HTERT RPE-1 (cell line): ENCODE data around the gene PPP1CA.
"Not testable (repeated sequence)": the region's sequence is repeated elsewhere in the genome, so short reads cannot be mapped to it uniquely, and the experiment has no call there.

ENCODE experiments used
- in situ Hi-C: fragments of 300-500 bp; cut with MboI; formaldehyde crosslinking; loops from 4 replicates; pipeline ENCODE4 v1.14.3; 2020; ENCODE audit warnings: low sequenced_read_pairs

PPP1CA gene

DNA sequence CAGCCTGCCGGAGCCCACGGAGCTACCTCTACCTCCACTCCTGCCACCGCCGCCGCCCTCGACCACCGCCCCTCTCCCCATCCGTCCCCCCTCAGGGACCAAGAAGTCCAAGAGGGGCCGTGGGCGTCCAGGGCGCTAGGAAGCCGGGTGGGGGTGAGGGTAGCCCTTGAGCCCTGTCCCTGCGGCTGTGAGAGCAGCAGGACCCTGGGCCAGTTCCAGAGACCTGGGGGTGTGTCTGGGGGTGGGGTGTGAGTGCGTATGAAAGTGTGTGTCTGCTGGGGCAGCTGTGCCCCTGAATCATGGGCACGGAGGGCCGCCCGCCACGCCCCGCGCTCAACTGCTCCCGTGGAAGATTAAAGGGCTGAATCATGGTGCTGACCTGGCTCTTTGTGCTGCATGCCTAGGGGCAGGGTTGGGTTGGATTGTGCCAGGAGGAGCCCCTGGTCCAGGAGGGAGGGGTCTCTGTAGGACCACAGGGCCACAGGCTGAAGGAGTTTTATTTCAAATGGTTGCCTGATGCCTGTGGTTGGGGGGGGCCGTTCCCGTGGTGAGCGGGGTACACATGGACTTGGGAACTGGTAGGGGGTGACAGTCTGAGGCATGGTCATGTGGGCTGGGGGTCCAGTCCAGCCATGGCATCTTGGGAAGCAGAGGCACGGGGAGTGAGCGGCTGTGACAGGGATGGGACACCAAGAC lies 33.5 kb upstream of the PPP1CA start:
- in situ Hi-C loops: no loop called here

DNA sequence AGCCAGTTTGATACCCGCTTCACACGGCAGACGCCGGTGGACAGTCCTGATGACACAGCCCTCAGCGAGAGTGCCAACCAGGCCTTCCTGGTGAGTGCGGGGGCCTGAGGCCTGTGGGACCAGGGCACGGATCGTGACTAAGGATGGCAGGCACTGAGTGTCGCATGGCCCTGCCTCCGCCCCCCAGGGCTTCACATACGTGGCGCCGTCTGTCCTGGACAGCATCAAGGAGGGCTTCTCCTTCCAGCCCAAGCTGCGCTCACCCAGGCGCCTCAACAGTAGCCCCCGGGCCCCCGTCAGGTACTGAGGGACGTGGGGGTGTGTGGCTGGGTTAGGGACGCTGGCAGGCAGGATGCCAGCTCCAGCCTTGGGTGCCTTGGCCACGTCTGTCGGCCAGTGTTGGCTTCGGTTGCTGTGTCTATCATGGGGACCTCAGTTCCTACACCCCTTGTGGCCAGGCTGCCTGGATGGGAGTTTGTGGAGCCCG lies 32.8 kb upstream of the PPP1CA start:
- in situ Hi-C loops: no loop called here

DNA sequence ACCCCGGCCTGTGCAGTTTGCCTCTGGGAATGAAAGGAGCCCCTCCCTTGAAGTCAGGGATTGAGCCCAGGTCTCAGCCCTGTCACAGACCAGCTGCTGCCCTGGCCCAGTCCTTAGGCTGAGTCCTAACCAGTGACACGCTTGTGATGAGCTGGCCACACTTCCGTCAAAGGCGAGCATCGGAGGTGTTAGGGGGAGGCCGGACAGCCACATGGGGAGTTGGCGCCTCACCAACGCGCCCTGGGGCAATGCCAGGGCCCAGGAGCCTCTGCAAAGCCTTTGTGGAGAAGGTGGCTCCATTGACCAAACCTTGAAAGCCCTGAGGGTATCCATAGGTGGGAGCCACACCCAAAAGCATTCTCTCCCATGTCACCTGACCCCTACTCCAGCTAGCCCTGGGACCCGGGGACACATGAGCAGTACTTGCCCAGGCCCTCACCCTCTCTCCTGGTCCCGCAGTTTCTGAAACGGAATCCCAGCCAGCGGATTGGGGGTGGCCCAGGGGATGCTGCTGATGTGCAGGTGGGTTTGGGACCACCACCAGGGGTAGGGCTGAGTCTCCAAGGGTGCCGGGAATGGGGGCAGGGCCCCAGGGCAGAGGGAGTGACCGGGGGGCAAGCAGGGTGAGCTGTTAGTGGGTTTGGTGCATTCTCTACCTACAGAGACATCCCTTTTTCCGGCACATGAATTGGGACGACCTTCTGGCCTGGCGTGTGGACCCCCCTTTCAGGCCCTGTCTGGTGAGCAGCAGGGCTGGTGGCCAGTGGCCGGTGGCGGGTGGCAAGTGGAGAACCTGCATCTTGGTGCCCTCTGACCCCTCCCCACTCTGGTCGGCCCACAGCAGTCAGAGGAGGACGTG lies 32.1 kb upstream of the PPP1CA start:
- in situ Hi-C loops: no loop called here

DNA sequence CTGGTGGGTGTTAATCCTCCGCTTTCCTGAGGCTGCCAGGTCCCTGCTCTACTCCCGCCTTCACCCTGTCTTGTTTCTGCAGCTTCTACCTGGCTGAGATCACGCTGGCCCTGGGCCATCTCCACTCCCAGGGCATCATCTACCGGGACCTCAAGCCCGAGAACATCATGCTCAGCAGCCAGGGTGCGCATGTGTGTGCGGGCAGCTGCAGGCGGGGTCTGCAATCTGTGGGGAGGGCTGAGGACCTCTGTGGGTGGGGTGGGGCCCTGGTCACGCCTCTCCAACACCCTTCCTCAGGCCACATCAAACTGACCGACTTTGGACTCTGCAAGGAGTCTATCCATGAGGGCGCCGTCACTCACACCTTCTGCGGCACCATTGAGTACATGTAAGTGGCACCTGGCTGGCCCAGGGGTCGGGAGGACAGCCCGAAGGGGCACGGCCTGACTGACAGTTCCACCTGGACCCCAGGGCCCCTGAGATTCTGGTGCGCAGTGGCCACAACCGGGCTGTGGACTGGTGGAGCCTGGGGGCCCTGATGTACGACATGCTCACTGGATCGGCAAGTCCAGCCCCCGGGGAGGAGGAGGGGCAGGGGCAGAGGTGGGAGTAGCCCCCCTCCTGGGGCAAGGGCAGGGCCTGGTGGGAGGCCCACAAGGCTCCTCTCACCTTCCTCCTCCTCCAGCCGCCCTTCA lies 31.1 kb upstream of the PPP1CA start:
- in situ Hi-C loops: no loop called here

DNA sequence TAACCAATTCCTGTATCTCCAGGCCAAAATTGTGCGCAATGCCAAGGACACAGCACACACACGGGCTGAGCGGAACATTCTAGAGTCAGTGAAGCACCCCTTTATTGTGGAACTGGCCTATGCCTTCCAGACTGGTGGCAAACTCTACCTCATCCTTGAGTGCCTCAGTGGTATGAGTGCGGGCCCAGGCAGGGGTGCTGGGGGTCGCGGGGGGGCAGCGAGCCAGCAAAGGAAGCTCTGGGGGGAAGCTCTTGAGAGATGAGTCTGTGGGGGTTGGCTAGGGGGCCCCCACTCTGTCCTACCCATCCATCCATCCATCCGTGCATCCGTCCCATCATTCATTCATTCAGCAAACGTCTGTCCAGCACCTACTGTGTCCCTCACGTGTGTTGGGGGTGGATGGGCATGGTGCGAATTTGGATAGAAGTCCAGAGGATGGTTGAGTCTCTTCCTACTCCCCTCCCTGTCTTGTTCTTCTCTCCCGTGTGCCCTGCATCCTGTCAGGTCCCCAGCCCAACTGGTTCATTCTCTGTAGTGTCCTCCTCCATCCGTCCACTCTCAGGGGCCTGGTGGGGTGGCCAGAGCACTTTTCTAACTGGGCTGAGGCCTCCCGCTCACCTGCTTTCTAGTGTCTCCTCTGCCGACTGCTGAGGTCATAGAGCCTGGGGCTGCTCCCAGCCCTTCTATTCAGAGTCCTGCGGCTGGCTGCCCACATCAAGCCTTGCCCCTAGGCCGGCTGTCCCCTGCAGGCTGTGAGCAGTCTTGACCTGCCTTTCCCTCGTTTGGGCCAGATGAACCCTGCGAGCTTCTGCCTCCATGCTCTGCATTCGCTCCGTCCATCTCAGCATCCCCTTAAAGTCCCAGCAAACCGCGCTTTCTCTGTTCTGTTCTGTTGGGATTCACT lies 29.9 kb upstream of the PPP1CA start:
- in situ Hi-C loops: no loop called here

DNA sequence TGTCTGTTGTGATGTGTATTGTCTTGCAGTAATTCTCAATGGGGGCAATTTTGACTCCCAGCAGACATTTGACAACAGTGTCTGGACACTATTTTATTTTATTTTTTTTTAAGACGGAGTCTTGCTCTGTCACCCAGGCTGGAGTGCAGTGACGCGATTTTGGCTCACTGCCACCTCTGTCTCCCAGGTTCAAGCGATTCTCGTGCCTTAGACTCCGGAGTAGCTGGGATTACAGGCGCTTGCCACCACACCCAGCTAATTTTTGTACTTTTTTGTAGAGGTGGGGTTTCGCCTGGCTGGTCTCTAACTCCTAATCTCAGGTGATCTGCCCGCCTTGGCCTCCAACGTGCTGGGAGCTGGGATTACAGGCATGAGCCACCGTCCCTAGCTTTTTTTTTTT lies 28.1 kb upstream of the PPP1CA start:
- in situ Hi-C loops: no loop called here

DNA sequence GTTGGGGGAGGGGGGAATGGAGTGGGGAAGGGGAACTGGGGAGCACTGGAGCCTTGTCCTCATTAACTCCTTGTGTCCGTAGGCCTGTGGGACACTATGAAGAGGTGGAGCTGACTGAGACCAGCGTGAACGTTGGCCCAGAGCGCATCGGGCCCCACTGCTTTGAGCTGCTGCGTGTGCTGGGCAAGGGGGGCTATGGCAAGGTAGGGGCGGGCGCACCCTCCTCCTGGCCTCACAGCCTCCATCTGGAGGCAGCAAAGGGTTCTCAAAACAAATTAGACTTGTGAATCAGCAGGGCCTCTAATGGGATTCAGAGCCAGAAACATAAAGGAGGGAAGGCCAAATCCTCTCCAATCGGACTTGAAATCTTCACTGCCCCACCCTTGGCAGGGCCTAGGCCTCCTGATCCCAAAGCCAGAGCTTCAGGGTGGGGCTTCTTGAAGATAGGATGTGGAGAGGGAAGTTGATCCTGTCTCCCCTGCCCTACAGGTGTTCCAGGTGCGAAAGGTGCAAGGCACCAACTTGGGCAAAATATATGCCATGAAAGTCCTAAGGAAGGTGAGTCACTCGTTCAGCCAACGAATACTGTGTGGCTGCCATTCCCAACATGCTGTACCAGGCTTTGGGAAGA lies 27.5 kb upstream of the PPP1CA start:
- in situ Hi-C loops: no loop called here

DNA sequence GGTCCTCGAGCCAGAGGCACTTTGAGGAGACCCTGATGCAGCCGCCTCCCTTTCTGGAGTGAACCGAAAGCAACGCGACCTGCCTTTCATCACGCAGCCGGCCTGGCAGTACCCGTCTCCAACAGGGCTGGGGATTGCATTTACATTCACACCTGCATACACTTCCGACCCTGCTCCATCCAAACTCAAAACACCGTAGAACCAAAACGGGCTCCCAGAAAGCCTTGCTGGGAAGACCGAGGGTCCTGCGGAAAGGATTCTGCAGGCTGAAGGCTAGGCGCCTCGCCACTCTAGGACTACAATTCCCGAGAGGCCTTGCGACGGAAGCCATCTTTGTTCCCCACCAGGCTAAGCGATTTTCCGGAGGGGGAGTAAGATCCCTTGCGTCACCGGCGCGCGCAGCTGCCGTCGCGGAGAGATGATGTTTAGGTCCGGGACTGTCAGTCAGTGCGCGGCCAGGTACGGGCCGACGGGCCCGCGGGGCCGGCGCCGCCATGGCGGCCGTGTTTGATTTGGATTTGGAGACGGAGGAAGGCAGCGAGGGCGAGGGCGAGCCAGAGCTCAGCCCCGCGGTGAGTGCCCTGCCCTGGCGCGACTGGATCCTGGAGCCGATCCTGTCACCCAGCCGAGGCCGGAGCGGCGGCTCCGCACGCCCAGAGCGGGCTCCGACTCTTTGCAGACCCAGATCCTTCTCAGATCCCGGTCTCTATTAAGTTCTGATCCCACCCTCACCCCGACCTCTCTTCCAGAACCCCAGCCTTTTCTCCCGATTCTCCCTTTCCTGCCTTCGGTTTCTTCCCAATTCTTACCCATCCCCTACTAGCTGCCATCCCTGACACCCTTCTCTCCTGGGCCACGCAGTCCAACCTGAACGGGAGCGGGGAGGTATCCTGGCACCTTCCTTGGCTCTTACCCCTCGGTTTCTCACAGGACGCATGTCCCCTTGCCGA lies 26.7 kb upstream of the PPP1CA start, which contains the start of gene RPS6KB2:
Gene RPS6KB2 (plus strand): TSS at position 443 of the 950 bp plus-strand sequence. CDS start 52 bp downstream, at position 495.
- in situ Hi-C loops: no loop called here

DNA sequence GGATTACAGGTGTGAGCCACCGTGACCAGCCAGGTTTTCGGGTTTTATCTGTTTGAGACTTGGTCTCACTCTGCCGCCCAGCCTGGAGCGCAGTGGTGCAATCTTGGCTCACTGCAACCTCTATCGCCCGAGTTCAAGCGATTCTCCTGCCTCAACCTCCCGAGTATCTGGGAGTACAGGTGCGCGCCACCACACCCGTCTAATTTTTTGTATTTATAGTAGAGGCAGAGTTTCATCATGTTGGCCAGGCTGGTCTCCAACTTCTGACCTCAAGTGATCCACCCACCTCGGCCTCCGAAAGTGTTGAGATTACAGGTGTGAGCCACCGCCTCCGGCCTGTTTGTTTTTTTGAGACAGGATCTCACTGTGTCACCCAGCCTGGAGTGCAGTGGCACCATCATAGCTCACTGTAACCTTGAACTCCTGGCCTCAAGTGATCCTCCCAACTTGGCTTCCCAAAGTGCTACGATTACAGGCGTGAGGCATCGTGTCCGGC lies 25.8 kb upstream of the PPP1CA start:
- in situ Hi-C loops: not testable (repeated sequence)

DNA sequence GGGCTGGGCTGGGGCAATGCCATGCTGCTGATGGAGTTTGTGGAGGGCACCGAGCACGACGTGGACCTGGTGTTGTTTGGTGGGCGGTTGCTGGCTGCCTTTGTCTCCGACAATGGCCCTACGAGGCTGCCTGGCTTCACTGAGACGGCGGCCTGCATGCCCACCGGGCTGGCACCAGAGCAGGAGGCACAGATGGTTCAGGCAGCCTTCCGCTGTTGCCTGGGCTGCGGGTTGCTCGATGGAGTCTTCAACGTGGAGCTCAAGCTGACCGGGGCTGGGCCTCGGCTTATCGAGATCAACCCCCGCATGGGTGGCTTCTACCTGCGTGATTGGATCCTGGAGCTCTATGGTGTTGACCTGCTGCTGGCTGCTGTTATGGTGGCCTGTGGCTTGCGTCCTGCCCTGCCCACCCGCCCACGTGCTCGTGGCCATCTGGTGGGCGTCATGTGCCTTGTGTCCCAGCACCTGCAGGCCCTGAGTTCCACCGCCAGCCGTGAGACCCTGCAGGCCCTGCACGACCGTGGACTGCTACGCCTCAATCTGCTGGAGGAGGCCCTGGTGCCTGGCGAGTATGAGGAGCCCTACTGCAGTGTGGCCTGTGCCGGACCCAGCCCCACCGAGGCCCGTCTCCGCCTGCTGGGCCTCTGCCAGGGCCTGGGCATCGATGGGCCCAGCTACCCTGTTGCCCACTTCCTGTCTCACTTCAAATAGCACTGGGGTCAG lies 22.4 kb upstream of the PPP1CA start:
- in situ Hi-C loops: no loop called here

DNA sequence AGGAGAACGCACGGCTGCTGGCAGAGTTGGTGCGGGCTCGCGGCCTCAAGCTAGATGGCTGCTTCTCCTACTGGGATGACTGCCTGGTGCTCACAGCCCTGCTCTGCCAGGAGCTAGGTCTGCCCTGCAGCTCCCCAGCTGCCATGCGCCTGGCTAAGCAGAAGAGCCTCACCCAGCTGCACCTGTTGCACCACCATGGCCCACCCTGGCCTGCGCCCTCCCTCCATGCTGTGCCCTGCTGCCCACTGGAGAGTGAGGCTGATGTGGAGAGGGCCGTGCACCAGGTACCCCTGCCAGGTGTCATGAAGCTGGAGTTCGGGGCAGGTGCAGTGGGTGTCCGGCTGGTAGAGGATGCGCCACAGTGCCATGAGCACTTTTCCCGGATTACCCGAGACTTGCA lies 21.8 kb upstream of the PPP1CA start:
- in situ Hi-C loops: no loop called here

DNA sequence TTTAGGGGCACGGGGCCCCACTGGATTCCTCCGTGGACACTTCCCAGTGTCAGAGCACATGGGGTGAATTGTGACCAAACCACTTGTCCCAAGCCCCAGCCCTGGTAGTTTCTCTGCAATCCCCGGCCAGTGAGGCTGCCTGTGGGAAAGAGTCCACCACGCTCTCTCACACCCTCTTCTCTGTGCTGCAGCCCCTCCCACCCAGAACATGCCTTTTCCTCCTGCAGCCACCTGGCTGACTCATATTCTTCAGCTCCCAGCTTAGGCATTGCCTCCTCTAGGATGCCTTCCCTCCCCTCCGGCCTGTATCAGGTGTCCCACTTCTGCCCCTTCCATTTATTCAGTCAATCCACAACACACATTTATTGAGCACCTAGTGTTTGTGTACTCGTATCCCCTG lies 21.2 kb upstream of the PPP1CA start:
- in situ Hi-C loops: no loop called here

DNA sequence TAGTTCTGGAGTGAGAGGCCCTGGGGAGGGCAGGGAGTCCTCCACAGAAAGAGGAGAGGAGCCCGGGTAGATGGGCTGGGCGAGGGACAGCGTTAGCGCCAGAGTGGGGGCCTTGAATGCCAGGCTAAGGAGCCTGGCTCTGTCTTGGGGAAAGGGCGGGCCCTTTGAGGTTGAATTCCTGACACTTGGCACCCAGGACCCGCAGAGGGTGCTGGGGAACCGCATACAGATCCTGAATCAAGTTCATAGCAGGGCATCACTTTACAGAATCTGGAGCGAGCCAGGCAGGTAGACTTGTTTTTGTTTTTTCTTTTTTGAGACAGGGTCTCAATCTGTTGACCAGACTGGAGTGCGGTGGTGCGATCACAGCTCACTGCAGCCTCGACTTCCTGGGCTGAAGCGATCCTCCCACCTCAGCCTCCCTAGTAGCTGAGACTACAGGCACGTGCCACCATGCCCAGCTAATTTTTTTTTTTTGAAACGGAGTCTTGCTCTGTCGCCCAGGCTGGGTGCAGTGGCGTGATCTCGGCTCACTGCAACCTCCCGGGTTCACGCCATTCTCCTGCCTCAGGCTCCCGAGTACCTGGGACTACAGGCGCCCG lies 19.9 kb upstream of the PPP1CA start:
- in situ Hi-C loops: no loop called here

DNA sequence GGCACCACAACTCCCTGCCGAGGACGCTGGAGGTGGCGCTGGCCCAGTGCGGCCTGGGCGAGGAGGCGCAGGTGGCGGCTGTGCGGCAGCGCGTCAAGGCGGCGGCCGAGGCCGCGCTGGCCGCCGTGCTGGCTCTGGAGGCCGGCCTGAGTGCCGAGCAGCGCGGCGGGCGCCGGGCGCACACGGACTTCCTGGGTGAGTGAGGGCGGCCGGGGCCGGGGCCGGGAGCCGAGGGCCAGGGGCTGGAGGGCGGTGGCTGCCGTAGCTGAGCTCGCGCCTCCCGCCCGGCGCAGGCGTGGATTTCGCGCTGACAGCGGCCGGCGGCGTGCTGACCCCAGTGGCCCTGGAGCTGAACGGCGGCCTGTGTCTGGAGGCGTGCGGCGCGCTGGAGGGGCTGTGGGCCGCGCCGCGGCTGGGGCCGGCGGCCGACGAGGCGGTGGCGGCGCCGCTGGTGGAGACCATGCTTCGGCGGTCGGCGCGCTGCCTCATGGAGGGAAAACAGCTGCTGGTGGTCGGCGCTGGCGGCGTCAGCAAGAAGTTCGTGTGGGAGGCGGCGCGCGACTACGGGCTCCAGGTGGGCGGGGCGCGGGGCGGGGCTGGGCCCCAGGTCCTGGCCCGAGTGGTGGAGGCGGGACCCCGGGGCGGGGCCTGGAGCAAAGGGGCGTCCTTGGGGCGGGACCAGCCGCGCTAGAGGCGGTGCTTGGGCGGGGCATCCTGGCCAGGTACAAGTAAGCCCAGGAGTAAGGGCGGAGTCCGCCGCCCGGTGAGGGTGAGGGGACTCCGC lies 19.2 kb upstream of the PPP1CA start:
- in situ Hi-C loops: no loop called here

DNA sequence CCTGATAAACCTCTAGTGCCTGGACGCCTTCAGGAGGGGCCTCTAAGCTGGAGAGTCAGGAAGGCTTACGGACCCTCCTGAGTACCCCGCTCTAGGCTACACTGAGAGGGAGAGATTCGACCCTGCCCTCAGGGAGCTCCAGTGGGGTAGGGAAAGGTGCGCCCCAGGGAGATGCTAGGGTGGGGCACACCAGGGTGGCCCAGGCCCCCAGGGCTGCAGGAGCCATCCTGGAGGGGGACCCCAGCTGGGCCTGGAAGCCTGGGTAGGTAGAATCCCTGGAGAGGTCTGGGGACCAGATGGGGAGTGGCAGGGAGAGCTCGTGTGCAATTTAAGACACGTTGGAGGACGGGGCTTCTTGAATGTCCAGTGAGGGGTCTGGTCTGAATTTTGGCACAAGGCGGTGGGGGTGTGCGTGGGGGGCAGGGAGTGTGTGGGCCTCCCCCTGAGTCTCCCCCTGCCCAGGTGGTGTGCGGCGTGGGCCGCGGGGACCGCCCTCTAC lies 18.5 kb upstream of the PPP1CA start:
- in situ Hi-C loops: no loop called here

DNA sequence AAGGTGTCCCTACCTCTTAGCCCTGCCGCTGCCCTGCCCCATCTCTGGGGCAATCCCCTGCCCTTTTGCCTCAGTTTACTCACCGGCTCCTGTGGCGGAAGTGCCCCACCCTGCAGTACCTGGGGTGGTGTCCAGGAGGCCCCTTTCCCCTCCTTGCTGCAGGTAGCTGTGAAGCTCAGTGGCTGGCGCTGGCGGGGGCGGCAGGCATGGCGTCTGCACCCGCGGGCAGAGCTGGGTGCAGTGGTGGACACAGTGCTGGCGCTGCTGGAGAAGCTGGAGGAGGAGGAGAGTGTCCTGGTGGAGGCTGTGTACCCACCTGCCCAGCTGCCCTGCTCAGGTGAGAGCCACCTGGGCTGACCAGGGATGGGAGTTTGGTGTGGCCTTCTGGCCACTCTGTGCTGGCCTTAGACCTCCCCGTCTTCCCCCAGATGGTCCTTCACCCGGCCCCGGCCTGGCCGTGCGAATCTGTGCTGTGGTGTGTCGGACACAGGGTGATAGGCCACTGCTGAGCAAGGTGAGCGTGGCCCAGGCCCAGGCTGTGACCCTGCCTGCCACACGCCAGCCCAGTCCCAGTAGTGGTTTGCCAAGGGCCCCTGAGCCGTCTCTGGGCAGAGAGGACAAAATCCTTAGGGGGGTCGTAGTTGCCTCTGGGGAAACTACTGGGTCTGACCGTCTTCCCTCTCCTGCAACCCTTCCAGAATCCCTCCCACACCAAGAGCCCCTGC lies 17.8 kb upstream of the PPP1CA start:
- in situ Hi-C loops: no loop called here
